Caco-2 (cell line): ENCODE data around the gene WNT3A. TPM values are rescaled to one million over a fixed set of nuclear protein-coding genes. Genes with fewer than 3 reads are reported as not detected.

Experiments used
- BruUV-seq: library from RNA; stranded (reverse); fragments of 400-500 nt; replicated peaks from 2 replicates; lab custom pipeline; 2021; lab: Mats Ljungman, UMichigan
- CTCF ChIA-PET: fragments of 300-600 bp; sonication (Branson Sonifier 250); formaldehyde crosslinking; loops from one replicate; lab custom pipeline; 2022; ENCODE audit warnings: antibody characterized with exemption; lab: Charles Lee
- POLR2A ChIA-PET: fragments of 300-600 bp; sonication (Branson Sonifier 250); formaldehyde crosslinking; loops from one replicate; lab custom pipeline; 2022; ENCODE audit warnings: antibody characterized with exemption; lab: Charles Lee
- DNase-seq, 2 experiments: peaks; one replicate each; pipeline versions ENCODE4 v3.0.0 to v3.0.0-alpha.2; 2020 to 2022
- H3K27me3 ChIP-seq: replicated peaks from 2 replicates; pipeline ENCODE4 v1.6.0; 2011; ENCODE audit warnings: low read length; ENCODE audit not compliant: control insufficient read depth, insufficient read depth
- H3K36me3 ChIP-seq: 2 replicates; pipeline ENCODE4 v1.5.1; 2011; ENCODE audit warnings: low read length; ENCODE audit not compliant: control insufficient read depth, insufficient read depth
- H3K4me1 ChIP-seq: fragments of 250-450 bp; sonication (Bioruptor Pico); 2 replicates; pipeline ENCODE4 v1.5.1; 2020; ENCODE audit warnings: mild to moderate bottlenecking
- H3K4me3 ChIP-seq: 2 replicates; pipeline ENCODE4 v1.5.1; 2011; ENCODE audit warnings: low read depth, mild to moderate bottlenecking, control low read depth, low read length
- H3K9me3 ChIP-seq: fragments of 250-450 bp; sonication (Bioruptor Pico); 2 replicates; pipeline ENCODE4 v1.5.1; 2020; ENCODE audit warnings: mild to moderate bottlenecking, moderate library complexity
- H3K27ac Mint-ChIP-seq: one replicate; pipeline ENCODE4 v1.8.0; 2022; ENCODE audit warnings: mixed read lengths; ENCODE audit not compliant: unreplicated experiment
- H3K27me3 Mint-ChIP-seq: one replicate; pipeline ENCODE4 v1.8.0; 2022; ENCODE audit warnings: mixed read lengths; ENCODE audit not compliant: insufficient read depth, unreplicated experiment
- H3K36me3 Mint-ChIP-seq: one replicate; pipeline ENCODE4 v1.8.0; 2022; ENCODE audit warnings: mild to moderate bottlenecking, mixed read lengths; ENCODE audit not compliant: insufficient read depth, unreplicated experiment
- H3K4me1 Mint-ChIP-seq: one replicate; pipeline ENCODE4 v1.8.0; 2022; ENCODE audit warnings: low read depth, mixed read lengths; ENCODE audit not compliant: unreplicated experiment
- H3K4me3 Mint-ChIP-seq: one replicate; pipeline ENCODE4 v1.8.0; 2022; ENCODE audit warnings: mild to moderate bottlenecking, moderate library complexity, mixed read lengths; ENCODE audit not compliant: unreplicated experiment
- H3K9me3 Mint-ChIP-seq: one replicate; pipeline ENCODE4 v1.8.0; 2022; ENCODE audit warnings: mixed read lengths; ENCODE audit not compliant: unreplicated experiment
- CTCF ChIP-seq, 2 experiments: fragments of 200-600 bp in 1 of 2; IDR thresholded peaks; 1 replicate in 1 of 2; 2 replicates in 1 of 2; pipeline versions ENCODE4 v1.5.1 to v1.8.0; 2011 to 2022; ENCODE audit warnings: antibody characterized with exemption in 1 of 2, control low read depth in 1 of 2, inconsistent platforms in 1 of 2, low read depth in 1 of 2, low read length in 1 of 2, mild to moderate bottlenecking in 1 of 2, moderate library complexity in 1 of 2; ENCODE audit not compliant: insufficient read depth in 1 of 2, severe bottlenecking in 1 of 2, unreplicated experiment in 1 of 2
- intact Hi-C: fragments of 100-400 bp; cut with micrococcal nuclease; formaldehyde crosslinking; loops from one replicate; pipeline ENCODE4 v1.10.0; 2022; ENCODE audit not compliant: unreplicated experiment
- total RNA-seq: library from RNA; stranded (reverse); gene quantifications from 2 replicates; pipeline ENCODE4 v1.2.3, GENCODE V29; 2022

Gene WNT3A
- total RNA-seq, 1 experiment from 2014 or later = 0.09 TPM

- peaks cover 6% of the 10 kb centered on the region for H3K4me1 Mint-ChIP-seq
- no peak overlapping the region for H3K27ac Mint-ChIP-seq
- no peak overlapping the region for H3K4me3 ChIP-seq
- H3K4me1 ChIP-seq = peaks cover 16% of the 10 kb centered on the region
- TF ChIP-seq CTCF (IDR thresholded peaks at IDR 0.05; ENCODE audit: insufficient read depth in 1 of 2, low read depth in 1 of 2, low read length in 1 of 2, severe bottlenecking in 1 of 2, unreplicated experiment in 1 of 2) = no peak
- ChIA-PET POLR2A (no interaction called here), CTCF (interaction anchor here (0.5 kb wide), 1 partner anchor 67 kb away, joined by 5 read pairs; no protein-coding TSS in a partner anchor)
- H3K27me3 ChIP-seq = no peaks in the 10 kb centered on the region
- peaks cover 9% of the 10 kb centered on the region; the same call in 1 of the 2 replicates for H3K9me3 ChIP-seq
- DNase-seq = peak in 1 of 2 experiments; percentile 30
- H3K27me3 Mint-ChIP-seq = no peaks in the 10 kb centered on the region
- no peak overlapping the region for H3K4me3 Mint-ChIP-seq
- intact Hi-C loops = no loop called here
- peaks cover 21% of the 10 kb centered on the region for H3K9me3 Mint-ChIP-seq
- H3K36me3 ChIP-seq = peaks cover 9% of the 10 kb centered on the region
- BruUV-seq = no TSS peak
- H3K36me3 Mint-ChIP-seq = peaks cover 90% of the 10 kb centered on the region
Observed at GRCh38 chr1:228097333-228098081, 90.7 kb downstream of the WNT3A start.

- Histone ChIP-seq H3K4me1 (peaks cover 9% of the 10 kb centered on the region; the same call in 1 of the 2 replicates), H3K4me3 (no peak overlapping the region), H3K9me3 (0 out of 2 replicates have a peak, but pooled peaks cover 3% of the 10 kb centered on the region), H3K27me3 (no peaks in the 10 kb centered on the region), H3K36me3 (peaks cover 7% of the 10 kb centered on the region)
- H3K36me3 Mint-ChIP-seq = peaks cover 87% of the 10 kb centered on the region
- H3K27ac Mint-ChIP-seq = no peak overlapping the region
- peaks cover 21% of the 10 kb centered on the region for H3K9me3 Mint-ChIP-seq
- peak in 1 of 2 experiments; percentile 28 for DNase-seq
- peaks cover 6% of the 10 kb centered on the region for H3K4me1 Mint-ChIP-seq
- H3K27me3 Mint-ChIP-seq = no peaks in the 10 kb centered on the region
- BruUV-seq = TSS peak; percentile 76
- intact Hi-C loops = no loop called here
- ChIA-PET CTCF (no interaction called here), POLR2A (no interaction called here)
- H3K4me3 Mint-ChIP-seq = no peak overlapping the region
- TF ChIP-seq CTCF (IDR thresholded peaks at IDR 0.05; ENCODE audit: insufficient read depth in 1 of 2, low read depth in 1 of 2, low read length in 1 of 2, severe bottlenecking in 1 of 2, unreplicated experiment in 1 of 2) = no peak
Observed at GRCh38 chr1:228098323-228098931, 91.6 kb downstream of the WNT3A start.

GRCh38 chr1:228099331-228099732, 92.5 kb downstream of the WNT3A start:
- no peaks in the 10 kb centered on the region for H3K27me3 ChIP-seq
- peaks cover 4% of the 10 kb centered on the region for H3K36me3 ChIP-seq
- H3K27me3 Mint-ChIP-seq = no peaks in the 10 kb centered on the region
- H3K9me3 ChIP-seq = 0 out of 2 replicates have a peak, but pooled peaks cover 3% of the 10 kb centered on the region
- no peak overlapping the region for H3K4me3 ChIP-seq
- peak in 1 of 2 experiments; percentile 32 for DNase-seq
- H3K27ac Mint-ChIP-seq = peak overlapping the region; percentile 8
- H3K36me3 Mint-ChIP-seq = peaks cover 86% of the 10 kb centered on the region
- TF ChIP-seq CTCF (IDR thresholded peaks at IDR 0.05; ENCODE audit: insufficient read depth in 1 of 2, low read depth in 1 of 2, low read length in 1 of 2, severe bottlenecking in 1 of 2, unreplicated experiment in 1 of 2) = no peak
- CTCF ChIA-PET = no interaction called here
- intact Hi-C loops = no loop called here
- peaks cover 17% of the 10 kb centered on the region for H3K4me1 ChIP-seq
- POLR2A ChIA-PET = no interaction called here
- H3K4me3 Mint-ChIP-seq = no peak overlapping the region
- H3K4me1 Mint-ChIP-seq = peaks cover 10% of the 10 kb centered on the region
- H3K9me3 Mint-ChIP-seq = peaks cover 17% of the 10 kb centered on the region
- BruUV-seq = no TSS peak
